ENCODE data around the gene TMOD2.

- no peak for TF ChIP-seq CTCF (conservative IDR thresholded peaks at IDR 0.05; ENCODE audit: low read depth in 2 of 2)
- no peak for TF ChIP-seq JUNB (IDR thresholded peaks at IDR 0.05; ENCODE audit: unreplicated experiment)
- no peak for TF ChIP-seq EZH2 (IDR thresholded peaks at IDR 0.05; ENCODE audit: low read depth, unreplicated experiment)
- no peak for TF ChIP-seq STAT1 (IDR thresholded peaks at IDR 0.05; ENCODE audit: unreplicated experiment)
- no peak for TF ChIP-seq EZH2phosphoT487 (IDR thresholded peaks at IDR 0.05; ENCODE audit: unreplicated experiment)
- TF ChIP-seq ZNF114 (CRISPR knock-in tag; IDR thresholded peaks at IDR 0.05), result no peak
- TF ChIP-seq POLR2AphosphoS5 (IDR thresholded peaks at IDR 0.05; ENCODE audit: low read depth), result no peak
- TF ChIP-seq NANOG (IDR thresholded peaks at IDR 0.05; ENCODE audit: borderline replicate concordance), result no peak
- TF ChIP-seq CREB1 (CRISPR knock-in tag; IDR thresholded peaks at IDR 0.05; ENCODE audit: low read depth), result no peak
- no peak for TF ChIP-seq REST (IDR thresholded peaks at IDR 0.05; ENCODE audit: unreplicated experiment)
- TF ChIP-seq ZNF331 (CRISPR knock-in tag; IDR thresholded peaks at IDR 0.05; ENCODE audit: low read depth), result no peak
- TF ChIP-seq ETS1 (IDR thresholded peaks at IDR 0.05), result no peak
- no peak for TF ChIP-seq ZNF462 (CRISPR knock-in tag; IDR thresholded peaks at IDR 0.05)
These were observed 63.2 kb downstream of the TMOD2 start for GRCh38 chr15:51814606-51815005.
